GM12892 (cell line): Measurements from ENCODE around the gene NDOR1.
A peak's percentile ranks its signal among the peaks of the same experiment; 100 is the strongest.

Source experiments
- DNase-seq: peaks from one replicate; pipeline ENCODE4 v3.0.0; 2011; ENCODE audit not compliant: insufficient read length
- FAIRE-seq: peaks from 2 replicates; lab custom pipeline; 2011; peaks lifted over from hg19 to GRCh38; lab: Jason Lieb, UNC
- POLR2A ChIP-seq: IDR thresholded peaks from 2 replicates; pipeline ENCODE4 v1.6.1; 2011; ENCODE audit warnings: low read depth, low read length, control low read depth
- POLR2AphosphoS5 ChIP-seq: IDR thresholded peaks from 2 replicates; pipeline ENCODE4 v1.6.1; 2011; ENCODE audit warnings: low read depth, low read length, control low read depth
- TAF1 ChIP-seq: IDR thresholded peaks from 2 replicates; pipeline ENCODE4 v1.6.1; 2011; ENCODE audit warnings: low read depth, mild to moderate bottlenecking, control low read depth, low read length, borderline replicate concordance

NDOR1 gene

DNA sequence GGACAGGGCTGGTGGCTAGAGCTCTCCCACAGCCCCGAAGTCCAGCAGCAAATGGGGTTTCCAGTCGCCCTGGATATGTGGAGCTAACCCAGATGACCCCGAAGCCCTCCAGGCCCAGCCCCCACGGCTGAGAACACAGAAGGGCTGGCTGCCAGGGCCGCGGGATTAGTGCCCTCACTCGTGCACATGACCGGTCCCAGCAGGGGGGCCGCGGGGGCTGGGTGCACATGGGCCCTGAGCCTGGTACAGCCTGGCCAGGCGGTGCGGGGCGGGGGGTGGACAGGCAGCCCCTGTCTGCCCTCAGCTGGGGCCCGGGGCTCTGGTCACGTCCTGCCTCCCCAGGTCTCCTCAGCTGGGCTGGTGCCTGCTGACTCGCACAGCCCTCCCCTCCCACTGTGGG lies 11.1 kb upstream of the NDOR1 start:
- TF ChIP-seq POLR2AphosphoS5 (no peak), POLR2A (no peak), TAF1 (no peak)
- FAIRE-seq (no peak), DNase-seq (no peak)

DNA sequence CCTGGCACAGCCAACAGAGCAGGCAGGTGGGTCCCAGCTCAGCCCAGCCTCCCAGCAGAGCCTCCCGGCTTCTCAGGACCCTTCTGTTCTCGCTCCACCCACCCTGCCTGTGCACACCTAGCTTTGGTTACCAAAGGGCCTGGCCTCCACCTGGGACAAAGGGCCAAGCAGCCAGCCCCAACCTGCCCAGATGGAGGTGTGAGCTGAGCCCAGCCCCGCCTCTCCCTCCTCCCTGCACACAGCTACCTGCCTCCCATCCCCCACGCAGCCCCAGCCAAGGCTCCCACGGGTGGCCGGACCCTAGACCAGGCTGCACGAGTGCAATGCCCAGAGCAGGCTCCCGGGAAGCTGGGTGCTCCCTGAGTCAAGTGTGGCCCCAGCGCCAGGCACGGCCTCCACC lies 10.6 kb upstream of the NDOR1 start:
- no peak for TF ChIP-seq TAF1
- no peak for TF ChIP-seq POLR2AphosphoS5
- no peak for TF ChIP-seq POLR2A
- no peak for DNase-seq

DNA sequence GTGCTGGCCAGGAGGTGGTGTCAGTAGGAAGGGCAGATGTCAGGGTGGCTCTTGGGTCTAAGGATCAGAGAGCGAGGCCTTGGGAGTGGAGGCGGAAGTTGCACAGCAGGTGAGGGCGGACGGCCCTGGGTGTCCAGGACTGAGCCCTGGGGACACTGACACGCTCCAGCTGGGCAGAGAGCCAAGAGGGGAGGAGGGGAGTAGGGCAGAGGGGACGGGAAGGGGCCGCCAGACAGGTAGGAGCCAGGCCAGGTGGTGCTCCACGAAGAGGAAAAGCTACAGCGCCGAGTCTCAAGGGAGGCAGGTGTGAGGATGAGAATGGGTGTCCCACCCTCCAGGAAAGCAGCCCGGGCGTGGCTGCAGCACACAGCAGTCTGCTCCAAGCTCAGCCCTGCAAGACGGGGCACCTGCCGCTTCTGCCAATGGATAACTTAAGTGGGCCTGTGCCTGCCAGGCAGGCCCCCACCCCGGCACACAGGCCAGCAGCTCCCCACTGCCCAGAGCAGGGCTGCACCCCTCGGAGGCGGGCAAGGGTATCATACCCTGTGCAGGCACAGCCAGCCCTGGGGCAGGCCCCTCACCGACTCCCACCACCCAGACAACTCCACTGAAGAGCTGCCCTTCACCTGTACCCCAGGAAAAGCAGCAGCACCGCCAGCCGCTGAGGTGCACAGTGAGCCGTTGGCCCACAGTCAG lies 9.8 kb upstream of the NDOR1 start:
- FAIRE-seq (no peak), DNase-seq (no peak)
- TF ChIP-seq POLR2AphosphoS5 (no peak), TAF1 (no peak), POLR2A (no peak)

More for the DNA sequence above, 10.6 kb upstream of the NDOR1 start:
- FAIRE-seq: no peak

DNA sequence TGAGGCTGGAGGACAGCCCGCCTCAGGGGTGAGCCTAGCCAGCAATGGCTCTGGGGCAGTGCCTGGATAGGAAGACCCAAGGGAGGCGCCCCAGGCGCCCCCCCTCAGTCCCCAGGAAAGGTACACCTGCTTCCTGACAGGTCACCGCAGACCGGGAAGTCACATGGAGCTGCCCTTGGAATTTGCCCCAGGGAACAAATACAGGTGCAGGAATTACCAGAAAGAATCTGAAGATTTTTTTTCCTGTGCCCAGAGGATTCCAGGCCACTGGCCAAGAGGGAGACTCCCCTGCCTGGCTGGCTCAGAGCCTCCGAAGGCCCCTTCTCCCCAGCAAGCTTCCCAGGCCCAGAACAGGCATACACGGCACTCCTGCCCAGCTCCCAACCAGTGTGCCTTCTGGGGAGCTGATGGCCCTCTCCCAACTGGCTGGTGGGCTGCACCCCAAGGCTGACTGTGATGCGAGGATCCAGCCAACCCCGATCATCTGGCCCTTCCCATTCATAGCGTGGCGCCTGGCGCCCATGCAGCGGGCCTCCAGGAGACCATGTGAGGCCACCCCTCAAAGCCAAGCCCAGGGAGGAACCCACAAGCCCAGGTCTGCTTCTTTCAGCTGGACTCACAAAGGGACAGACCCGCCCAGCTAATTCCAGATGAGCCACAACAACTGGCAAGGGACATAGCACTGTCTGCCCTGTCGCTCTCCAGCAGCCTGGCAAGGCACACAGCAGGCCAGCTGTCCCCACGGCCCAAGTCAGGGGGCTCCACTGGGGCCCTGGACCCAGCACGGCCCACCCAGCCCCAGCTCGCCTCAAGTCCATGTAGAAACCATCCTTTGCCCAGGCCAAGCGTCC lies 7.2 kb upstream of the NDOR1 start:
- DNase-seq (no peak), FAIRE-seq (no peak)
- TF ChIP-seq POLR2AphosphoS5 (no peak), TAF1 (no peak), POLR2A (no peak)

DNA sequence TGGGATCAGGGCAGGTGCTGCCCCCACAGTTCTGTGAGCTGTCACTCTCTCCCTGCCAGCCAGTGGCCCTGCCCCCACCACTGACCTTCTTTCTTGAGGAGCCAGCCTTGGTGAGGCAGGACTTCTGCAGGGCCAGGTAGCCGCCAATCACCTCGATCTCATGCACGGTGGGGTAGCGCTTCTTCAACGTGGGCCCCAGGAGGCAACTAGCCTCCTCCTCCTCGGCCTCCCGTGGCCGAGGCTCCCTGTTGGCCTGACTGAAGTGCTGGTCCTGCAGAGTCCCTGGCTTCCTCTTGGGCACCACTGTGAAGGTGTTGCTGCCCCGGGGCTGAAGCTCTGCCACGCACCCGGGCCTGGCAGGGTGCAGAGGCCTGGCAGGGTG lies 6.6 kb upstream of the NDOR1 start:
- TF ChIP-seq POLR2A: no peak
- no peak for TF ChIP-seq TAF1
- no peak for TF ChIP-seq POLR2AphosphoS5
- DNase-seq (no peak), FAIRE-seq (no peak)

DNA sequence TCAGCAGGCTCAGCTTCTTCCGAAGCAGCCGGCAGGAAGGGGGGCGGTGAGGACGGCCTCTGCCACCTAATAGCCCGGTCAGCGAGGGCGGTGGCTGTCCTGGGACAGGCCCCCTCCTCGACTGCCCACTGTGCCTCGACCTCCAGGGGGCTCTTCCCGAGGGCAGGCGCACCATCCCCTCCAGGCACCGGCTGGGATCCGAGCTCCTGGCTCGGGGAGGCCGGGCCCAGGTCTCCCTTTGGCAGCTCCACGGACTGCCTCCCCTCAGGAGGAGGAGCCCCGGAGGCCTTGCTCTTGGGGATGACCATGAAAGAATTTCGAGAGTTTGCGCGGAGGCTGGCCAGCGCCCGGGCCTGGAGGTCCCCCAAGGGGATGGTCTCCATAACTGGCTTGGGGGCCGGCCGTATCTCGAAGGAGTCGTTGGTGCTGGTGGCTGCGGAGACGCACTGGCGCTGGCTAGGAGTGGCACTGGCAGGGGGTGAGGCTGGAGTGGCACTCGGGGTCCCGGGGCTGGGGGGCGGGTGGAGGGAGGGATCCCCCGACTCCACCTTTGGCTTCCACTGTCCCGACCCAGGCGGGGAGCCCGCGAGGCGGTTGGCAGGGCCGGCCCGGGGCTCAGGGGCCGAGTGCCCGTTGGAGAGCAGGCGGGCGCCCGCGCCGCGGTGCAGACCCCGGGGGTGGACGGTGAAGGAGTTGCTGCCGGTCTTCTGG lies 5.9 kb upstream of the NDOR1 start:
- DNase-seq: no peak
- no peak for TF ChIP-seq TAF1

DNA sequence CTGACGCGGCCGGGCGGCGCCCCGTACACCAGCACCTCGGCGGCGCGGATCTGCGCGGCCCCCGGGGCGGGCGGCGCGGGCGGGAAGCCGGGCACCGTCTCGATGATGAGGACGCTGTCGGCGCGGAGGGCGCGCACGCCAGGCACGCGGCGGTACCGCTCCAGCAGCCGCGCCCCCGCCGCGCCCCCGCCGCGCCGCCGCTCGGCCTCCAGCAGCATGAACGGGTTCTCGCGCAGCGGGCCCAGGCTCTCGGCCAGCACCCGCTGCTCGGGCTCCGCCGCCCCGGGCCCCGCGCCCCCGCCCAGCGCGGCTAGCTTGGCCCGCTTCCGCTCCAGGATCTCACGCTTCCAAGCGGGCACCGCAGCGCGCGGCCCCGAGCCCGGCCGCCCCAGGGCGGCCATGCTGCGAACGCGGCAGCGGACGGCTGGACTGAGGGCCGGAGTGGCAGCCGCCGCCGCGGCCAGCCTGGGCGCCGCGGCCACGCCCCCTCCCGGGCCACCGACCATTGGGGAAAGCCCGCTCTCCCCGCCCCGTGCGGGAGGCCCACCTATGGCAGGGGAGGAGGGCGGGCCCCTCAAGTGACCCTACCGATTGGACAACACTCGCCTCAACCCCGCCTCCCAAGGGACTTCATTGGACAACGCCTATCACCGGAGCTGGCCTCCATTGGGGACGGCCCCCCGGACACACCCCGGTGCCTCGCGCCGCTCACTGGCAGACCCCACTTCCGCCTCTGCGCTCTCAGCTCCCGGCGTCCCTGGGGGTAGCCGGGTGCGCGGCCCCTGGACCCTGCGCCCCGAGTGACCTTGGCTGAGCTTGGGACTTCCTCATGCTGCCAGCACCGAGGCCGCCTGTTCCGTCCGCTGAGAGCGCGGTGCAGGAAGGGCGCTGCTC lies 4.9 kb upstream of the NDOR1 start, which contains the start of gene TPRN:
Gene TPRN (minus strand): TSS at position 431 of the 894 bp plus-strand sequence. CDS start 30 bp downstream, at position 401.
- TF ChIP-seq TAF1 (peak; percentile 83; the same call in 1 of the 2 replicates), POLR2AphosphoS5 (peak; percentile 84), POLR2A (peak; percentile 93)
- FAIRE-seq: peak; percentile 97
- DNase-seq: peak; percentile 100

More for the DNA sequence above, 5.9 kb upstream of the NDOR1 start:
- FAIRE-seq: no peak

DNA sequence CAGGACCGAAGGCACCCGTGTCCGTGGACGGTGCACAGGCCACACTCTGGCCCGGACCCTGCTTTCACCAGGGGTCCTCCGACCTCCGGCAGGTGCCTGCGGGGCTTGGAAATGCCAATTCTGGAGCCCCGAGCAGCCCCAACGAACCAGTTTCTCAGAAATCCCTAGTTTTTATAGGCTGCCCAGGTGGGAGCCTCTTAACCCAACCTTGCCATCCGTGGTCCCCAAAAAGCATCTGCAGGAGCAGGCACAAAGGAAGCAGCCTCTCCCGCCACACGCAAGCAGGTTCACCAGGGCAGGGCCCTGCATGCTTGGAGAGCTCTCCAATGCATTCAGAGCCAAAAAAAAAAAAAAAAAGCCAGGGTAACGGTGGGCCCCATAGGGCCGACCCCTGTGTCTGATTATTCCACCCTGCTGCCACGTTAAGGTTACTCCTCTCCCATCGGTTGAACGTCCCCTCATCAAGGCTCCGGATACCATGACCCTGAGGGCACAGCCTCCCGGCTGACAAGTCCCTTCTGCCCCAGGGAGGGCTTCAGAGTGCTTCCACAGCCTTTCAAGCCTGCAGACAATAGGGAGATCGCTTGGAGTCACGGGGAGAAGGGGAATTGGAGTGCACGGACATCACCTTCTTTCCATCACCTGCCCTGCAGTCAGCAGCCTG lies 4.2 kb upstream of the NDOR1 start:
- no peak for DNase-seq
- TF ChIP-seq POLR2AphosphoS5: no peak
- TF ChIP-seq POLR2A: no peak
- TF ChIP-seq TAF1: no peak
- no peak for FAIRE-seq

DNA sequence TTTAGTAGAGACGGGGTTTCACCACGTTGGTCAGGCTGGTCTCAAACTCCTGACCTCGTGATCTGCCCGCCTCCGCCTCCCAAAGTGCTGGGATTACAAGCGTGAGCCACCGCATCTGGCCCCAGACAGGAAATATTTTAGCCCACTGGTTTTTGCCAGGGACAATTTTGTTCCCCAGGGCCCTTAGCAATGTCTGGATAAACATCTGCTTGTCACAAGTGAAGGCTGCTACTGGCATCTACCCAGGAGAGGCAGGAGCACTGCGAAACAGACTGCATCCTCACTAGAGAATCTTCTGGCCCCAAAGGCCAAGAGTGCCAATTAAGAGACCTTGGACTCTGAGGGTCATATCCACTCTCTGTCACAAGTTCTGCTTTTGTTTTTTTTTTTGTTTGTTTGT lies 2.5 kb upstream of the NDOR1 start:
- no peak for TF ChIP-seq TAF1
- TF ChIP-seq POLR2A: no peak
- no peak for TF ChIP-seq POLR2AphosphoS5
- DNase-seq (no peak), FAIRE-seq (no peak)

DNA sequence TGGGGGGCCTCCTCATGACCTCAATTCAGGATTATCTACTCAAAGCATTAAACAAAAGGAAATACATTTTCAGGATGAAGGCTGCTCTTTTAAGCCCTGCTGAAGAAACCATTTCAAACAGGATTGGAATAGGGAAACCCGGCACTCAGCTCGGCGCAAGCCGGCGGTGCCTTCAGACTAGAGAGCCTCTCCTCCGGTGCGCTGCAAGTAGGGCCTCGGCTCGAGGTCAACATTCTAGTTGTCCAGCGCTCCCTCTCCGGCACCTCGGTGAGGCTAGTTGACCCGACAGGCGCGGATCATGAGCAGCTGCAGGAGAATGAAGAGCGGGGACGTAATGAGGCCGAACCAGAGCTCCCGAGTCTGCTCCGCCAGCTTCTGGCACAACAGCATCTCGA lies 772 bp upstream of the NDOR1 start:
- no peak for DNase-seq
- no peak for TF ChIP-seq POLR2A
- TF ChIP-seq TAF1: no peak
- TF ChIP-seq POLR2AphosphoS5: no peak
- no peak for FAIRE-seq
